Endothelial cell of umbilical vein (primary cell): ENCODE data around the gene SPACA4. TPM values are rescaled to one million over a fixed set of nuclear protein-coding genes. Genes with fewer than 3 reads are reported as not detected.
"Not testable (repeated sequence)": the region's sequence is repeated elsewhere in the genome, so short reads cannot be mapped to it uniquely, and the experiment has no call there.

Experiments used
- BruUV-seq: library from RNA; stranded (reverse); fragments of 400-500 nt; replicated peaks from 2 replicates; lab custom pipeline; 2021; lab: Mats Ljungman, UMichigan
- CTCF ChIA-PET: fragments of 300-600, 350-600 bp; sonication (Branson Sonifier 250); formaldehyde crosslinking; loops from one replicate; lab custom pipeline; 2021; ENCODE audit warnings: antibody characterized with exemption, inconsistent platforms; lab: Charles Lee
- POLR2A ChIA-PET: fragments of 300-600, 350-600 bp; sonication (Branson Sonifier 250); formaldehyde crosslinking; loops from one replicate; lab custom pipeline; 2021; ENCODE audit warnings: antibody characterized with exemption, inconsistent platforms; lab: Charles Lee
- DNase-seq: peaks from one replicate; pipeline ENCODE4 v3.0.0-alpha.2; 2011; ENCODE audit warnings: low read depth, low spot score
- FAIRE-seq: peaks from 2 replicates; lab custom pipeline; 2011; peaks lifted over from hg19 to GRCh38; lab: Jason Lieb, UNC
- H2AFZ ChIP-seq: 2 replicates; pipeline ENCODE4 v1.6.0; 2012; ENCODE audit warnings: low read depth, low read length, control low read depth, inconsistent platforms
- H3K27ac ChIP-seq: 2 replicates; pipeline ENCODE4 v1.5.1; 2011; ENCODE audit warnings: low read depth, mild to moderate bottlenecking, control low read depth, low read length, moderate library complexity; ENCODE audit not compliant: insufficient read depth
- H3K27me3 ChIP-seq, 2 experiments: 2 replicates each; pipeline versions ENCODE4 v1.6.0 to v1.6.1; 2011; ENCODE audit warnings: low read length in 2 of 2, mixed read lengths in 1 of 2; ENCODE audit not compliant: control insufficient read depth in 2 of 2, insufficient read depth in 2 of 2
- H3K36me3 ChIP-seq, 2 experiments: 2 replicates in 1 of 2; 3 replicates in 1 of 2; pipeline ENCODE4 v1.5.1; 2011; ENCODE audit warnings: low read length in 2 of 2, mild to moderate bottlenecking in 1 of 2, moderate library complexity in 1 of 2; ENCODE audit not compliant: control insufficient read depth in 2 of 2, insufficient read depth in 2 of 2; ENCODE audit errors: extremely low read depth in 1 of 2
- H3K4me1 ChIP-seq: 3 replicates; pipeline ENCODE4 v1.5.1; 2011; ENCODE audit warnings: mild to moderate bottlenecking, low read length; ENCODE audit not compliant: control insufficient read depth, insufficient read depth; ENCODE audit errors: extremely low read depth
- H3K4me2 ChIP-seq: 2 replicates; pipeline ENCODE4 v1.6.1; 2011; ENCODE audit warnings: low read length, control low read depth, mixed read lengths; ENCODE audit not compliant: insufficient read depth
- H3K4me3 ChIP-seq, 3 experiments: fragments of 200-600 bp in 1 of 3; sonication (generic), shearing (Covaris generic) in 1 of 3; replicated peaks in 1 of 3; 2 replicates each; pipeline ENCODE4 v1.5.1; 2011 to 2016; ENCODE audit warnings: control low read depth in 3 of 3, low read length in 3 of 3, mild to moderate bottlenecking in 2 of 3, inconsistent platforms in 1 of 3, low read depth in 1 of 3, moderate library complexity in 1 of 3; ENCODE audit not compliant: insufficient read depth in 1 of 3
- H3K79me2 ChIP-seq: 2 replicates; pipeline ENCODE4 v1.6.0; 2012; ENCODE audit warnings: low read length, inconsistent platforms; ENCODE audit not compliant: control insufficient read depth, insufficient read depth
- H3K9ac ChIP-seq: replicated peaks from 2 replicates; pipeline ENCODE3; 2011; ENCODE audit warnings: low read length, control low read depth; ENCODE audit not compliant: insufficient read depth; ENCODE audit errors: extremely low read depth
- H3K9me1 ChIP-seq: replicated peaks from 3 replicates; pipeline ENCODE4 v1.6.0; 2011; ENCODE audit warnings: mild to moderate bottlenecking, low read length; ENCODE audit not compliant: control insufficient read depth, insufficient read depth; ENCODE audit errors: extremely low read depth
- H3K9me3 ChIP-seq: replicated peaks from 2 replicates; pipeline ENCODE4 v1.5.1; 2012; ENCODE audit warnings: low read length, inconsistent platforms; ENCODE audit not compliant: control insufficient read depth, insufficient read depth
- H4K20me1 ChIP-seq: replicated peaks from 2 replicates; pipeline ENCODE3; 2011; ENCODE audit warnings: mild to moderate bottlenecking, low read length; ENCODE audit not compliant: control insufficient read depth, insufficient read depth; ENCODE audit errors: extremely low read depth
- CTCF ChIP-seq, 2 donors: IDR thresholded peaks; 1 replicate in 1 of 2; 2 replicates in 1 of 2; pipeline ENCODE4 v1.5.1; 2011; ENCODE audit warnings: low read length in 2 of 2, mild to moderate bottlenecking in 2 of 2, moderate library complexity in 2 of 2, control low read depth in 1 of 2, inconsistent platforms in 1 of 2, low read depth in 1 of 2; ENCODE audit not compliant: insufficient read depth in 1 of 2; ENCODE audit errors: extremely low read depth in 1 of 2
- EZH2 ChIP-seq: IDR thresholded peaks from 2 replicates; pipeline ENCODE4 v1.6.1; 2012; ENCODE audit warnings: borderline replicate concordance, low read depth, mild to moderate bottlenecking, moderate library complexity, low read length, inconsistent platforms; ENCODE audit not compliant: severe bottlenecking
- FOS ChIP-seq: IDR thresholded peaks from 2 replicates; pipeline ENCODE4 v1.6.1; 2011; ENCODE audit warnings: mild to moderate bottlenecking, low read length, moderate library complexity, borderline replicate concordance; ENCODE audit not compliant: insufficient read depth
- GATA2 ChIP-seq: IDR thresholded peaks from 2 replicates; pipeline ENCODE4 v1.7.0; 2011; ENCODE audit warnings: low read depth, mild to moderate bottlenecking, moderate library complexity, mixed read lengths, low read length; ENCODE audit not compliant: insufficient read length, insufficient read depth
- JUN ChIP-seq: IDR thresholded peaks from 2 replicates; pipeline ENCODE4 v1.6.1; 2011; ENCODE audit warnings: borderline replicate concordance, low read depth; ENCODE audit not compliant: insufficient read length, insufficient read depth
- MYC ChIP-seq: IDR thresholded peaks from one replicate; pipeline ENCODE4 v1.6.1; 2011; ENCODE audit warnings: mild to moderate bottlenecking, low read depth, low read length
- POLR2A ChIP-seq: IDR thresholded peaks from 2 replicates; pipeline ENCODE4 v1.6.1; 2012; ENCODE audit warnings: low read depth, mild to moderate bottlenecking, control low read depth, low read length
- POLR2AphosphoS5 ChIP-seq: IDR thresholded peaks from 2 replicates; pipeline ENCODE4 v1.6.1; 2012; ENCODE audit warnings: low read depth, mild to moderate bottlenecking, control low read depth, low read length, moderate library complexity; ENCODE audit not compliant: insufficient read depth
- dilution Hi-C: fragments of 300-500 bp; cut with MboI; formaldehyde crosslinking; loops from one replicate; pipeline ENCODE4 v1.15.0; 2019; ENCODE audit warnings: low sequenced_read_pairs; ENCODE audit not compliant: extremely low pct_ligation_motif_present
- intact Hi-C: fragments of 100-400 bp; cut with micrococcal nuclease; formaldehyde crosslinking; loops from one replicate; pipeline ENCODE4 v1.10.0; 2022
- polyA plus RNA-seq, 4 experiments: library from polyadenylated mRNA; depleted of rRNA in 3 of 4; stranded (reverse) in 3 of 4; unstranded in 1 of 4; fragments of >200 nt; gene quantifications; 2 replicates each; pipeline versions ENCODE4 v1.2.1 to v1.2.3, GENCODE V29; 2011 to 2012; ENCODE audit warnings: missing spikeins in 1 of 4
- total RNA-seq: library from RNA; stranded (reverse); gene quantifications from 2 replicates; pipeline ENCODE4 v1.2.3, GENCODE V29; 2021
- TF ChIP-seq, protein P1 (sequence below): IDR thresholded peaks from 2 replicates; pipeline ENCODE4 v1.6.1; 2011; ENCODE audit not compliant: insufficient read depth, insufficient read length

Gene SPACA4
- total and polyA plus RNA-seq, 2 donors (not counting 3 experiments of a cell fraction or from before 2014, with no cell fraction given), result not detected

DNA sequence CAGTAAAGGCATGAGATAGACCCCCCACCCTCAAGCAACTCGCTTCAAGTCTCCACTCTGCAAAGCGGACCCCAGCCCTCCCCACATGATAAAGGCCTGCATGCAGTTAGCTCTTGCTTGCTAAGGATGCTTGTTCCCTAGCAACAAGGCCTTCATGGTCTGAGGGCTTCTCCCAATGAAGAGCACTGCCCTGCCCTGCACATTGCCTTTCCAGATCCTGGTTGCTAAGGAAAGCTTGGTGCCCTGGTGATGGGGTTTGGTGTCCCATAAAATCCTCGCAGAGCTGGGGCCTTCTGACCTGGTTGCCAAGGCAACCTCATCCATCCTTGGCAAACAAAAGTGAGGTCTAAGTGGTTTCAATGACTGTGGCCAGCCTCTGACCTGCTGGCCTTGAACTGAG is 24.7 kb downstream of the SPACA4 start:
- BruUV-seq, result no TSS peak
- Histone ChIP-seq H3K4me3 (no peak overlapping the region), H3K27ac (no peak overlapping the region), H3K27me3 (peaks cover 3% of the 10 kb centered on the region in 2 experiments), H2AFZ (no peak overlapping the region), H3K9ac (no peak overlapping the region), H3K36me3 (peaks cover 0 to 2% of the 10 kb centered on the region in 2 experiments), H3K79me2 (no peaks in the 10 kb centered on the region), H3K9me1 (no peaks in the 10 kb centered on the region), H4K20me1 (no peaks in the 10 kb centered on the region), H3K4me1 (peaks cover 29% of the 10 kb centered on the region), H3K4me2 (peak overlapping the region; percentile 60), H3K9me3 (no peaks in the 10 kb centered on the region)
- dilution Hi-C loops, result no loop called here
- POLR2A ChIA-PET, result interaction anchor here (0.6 to 0.7 kb wide), 3 partner anchors 12 to 322 kb away, joined by 3 to 5 read pairs (median 4); partner anchors contain the start of genes RPL18 and SPHK2
- DNase-seq (no peak), FAIRE-seq (no peak)
- intact Hi-C loops, result loop anchor here (10.0 kb wide), 1 partner anchor 364 kb away; the partner anchor contains the start of genes GYS1 and RUVBL2
- TF ChIP-seq CTCF (IDR thresholded peaks at IDR 0.05; ENCODE audit: extremely low read depth in 1 of 2, insufficient read depth in 1 of 2, low read depth in 1 of 2, low read length in 2 of 2) (no peak), POLR2A (no peak), MYC (no peak), GATA2 (no peak), EZH2 (no peak), FOS (no peak), JUN (no peak), POLR2AphosphoS5 (no peak)
- TF ChIP-seq, protein P1, sequence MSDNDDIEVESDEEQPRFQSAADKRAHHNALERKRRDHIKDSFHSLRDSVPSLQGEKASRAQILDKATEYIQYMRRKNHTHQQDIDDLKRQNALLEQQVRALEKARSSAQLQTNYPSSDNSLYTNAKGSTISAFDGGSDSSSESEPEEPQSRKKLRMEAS, result no peak
- CTCF ChIA-PET, result interaction anchor here (0.9 to 2.3 kb wide), 9 partner anchors 10 to 126 kb away, joined by 3 to 12 read pairs (median 8); partner anchors contain the start of genes CA11, RPL18 and SPHK2

GRCh38 chr19:48632286-48632685 is 25.7 kb downstream of the SPACA4 start:
- H4K20me1 ChIP-seq, H3K9ac ChIP-seq, FAIRE-seq, H2AFZ ChIP-seq, H3K79me2 ChIP-seq, dilution Hi-C loops, POLR2A ChIA-PET, DNase-seq, BruUV-seq, H3K9me3 ChIP-seq, H3K4me2 ChIP-seq, H3K9me1 ChIP-seq, H3K36me3 ChIP-seq, H3K4me3 ChIP-seq, H3K27ac ChIP-seq: not testable (repeated sequence)
- peaks cover 3 to 11% of the 10 kb centered on the region in 2 experiments for H3K27me3 ChIP-seq
- H3K4me1 ChIP-seq, result peaks cover 32% of the 10 kb centered on the region
- CTCF ChIA-PET, result interaction anchor here (1.1 kb wide), 1 partner anchor 9 kb away, joined by 4 read pairs; no protein-coding TSS in a partner anchor
- intact Hi-C loops, result loop anchor here (10.0 kb wide), 1 partner anchor 363 kb away; the partner anchor contains the start of genes GYS1 and RUVBL2
